Muscle of back (tissue), 11 donors: ENCODE results near the gene NCKAP5. TPM values are rescaled to one million over a fixed set of nuclear protein-coding genes. Genes with fewer than 3 reads are reported as not detected.

Experiments
- DNase-seq, 3 donors: peaks; one replicate each; pipeline versions ENCODE4 v3.0.0 to v3.0.0-alpha.2; 2013
- polyA plus RNA-seq, 10 donors: library from polyadenylated mRNA; unstranded; fragments of 120-200 nt; gene quantifications; one replicate each; pipeline ENCODE4 v1.2.1, GENCODE V29; 2013; ENCODE audit not compliant: insufficient read length in 10 of 10

Gene NCKAP5
- polyA plus RNA-seq, 10 donors: 3.3 to 8.8 (median 6.7) TPM

GRCh38 chr2:133012847-133013734 lies 555.2 kb downstream of the NCKAP5 start:
- DNase-seq: no peak

- DNase-seq: no peak
These were observed 563.6 kb downstream of the NCKAP5 start for GRCh38 chr2:133004623-133005022.

- DNase-seq: no peak
These were observed 568.8 kb downstream of the NCKAP5 start for GRCh38 chr2:132999421-132999820.

- DNase-seq: no peak
These were observed 570.0 kb downstream of the NCKAP5 start for GRCh38 chr2:132998221-132998620.

GRCh38 chr2:132991471-132992045 lies 576.7 kb downstream of the NCKAP5 start:
- peak in 1 of 3 donors; percentile 10 for DNase-seq

GRCh38 chr2:132984731-132985130 lies 583.5 kb downstream of the NCKAP5 start:
- no peak for DNase-seq

GRCh38 chr2:132980304-132980703 lies 588.0 kb downstream of the NCKAP5 start:
- no peak for DNase-seq

GRCh38 chr2:132979339-132980093 lies 588.7 kb downstream of the NCKAP5 start:
- DNase-seq: no peak

GRCh38 chr2:132978840-132979239 lies 589.4 kb downstream of the NCKAP5 start:
- DNase-seq: no peak

GRCh38 chr2:132977812-132978529 lies 590.3 kb downstream of the NCKAP5 start:
- DNase-seq: peak in 2 of 3 donors; percentile 6 to 26

GRCh38 chr2:132975193-132976105 lies 592.8 kb downstream of the NCKAP5 start:
- no peak for DNase-seq

GRCh38 chr2:132974467-132975095 lies 593.7 kb downstream of the NCKAP5 start:
- peak in 1 of 3 donors; percentile 2 for DNase-seq

GRCh38 chr2:132971310-132972061 lies 596.8 kb downstream of the NCKAP5 start:
- no peak for DNase-seq

GRCh38 chr2:132969371-132969985 lies 598.8 kb downstream of the NCKAP5 start:
- DNase-seq: no peak

GRCh38 chr2:132965460-132965859 lies 602.8 kb downstream of the NCKAP5 start:
- DNase-seq: no peak

- DNase-seq: peak in 1 of 3 donors; percentile 16
These were observed 605.1 kb downstream of the NCKAP5 start for GRCh38 chr2:132963161-132963560.

GRCh38 chr2:132958887-132959286 lies 609.4 kb downstream of the NCKAP5 start:
- DNase-seq: no peak

- DNase-seq: no peak
These were observed 612.2 kb downstream of the NCKAP5 start for GRCh38 chr2:132955871-132956615.
